ENCODE results near the gene PRRT1B. TPM values are rescaled to one million over a fixed set of nuclear protein-coding genes. Genes with fewer than 3 reads are reported as not detected.

Gene PRRT1B
- total and polyA plus RNA-seq, 2 donors (not counting 1 experiment from before 2014, with no cell fraction given) = not detected

DNA sequence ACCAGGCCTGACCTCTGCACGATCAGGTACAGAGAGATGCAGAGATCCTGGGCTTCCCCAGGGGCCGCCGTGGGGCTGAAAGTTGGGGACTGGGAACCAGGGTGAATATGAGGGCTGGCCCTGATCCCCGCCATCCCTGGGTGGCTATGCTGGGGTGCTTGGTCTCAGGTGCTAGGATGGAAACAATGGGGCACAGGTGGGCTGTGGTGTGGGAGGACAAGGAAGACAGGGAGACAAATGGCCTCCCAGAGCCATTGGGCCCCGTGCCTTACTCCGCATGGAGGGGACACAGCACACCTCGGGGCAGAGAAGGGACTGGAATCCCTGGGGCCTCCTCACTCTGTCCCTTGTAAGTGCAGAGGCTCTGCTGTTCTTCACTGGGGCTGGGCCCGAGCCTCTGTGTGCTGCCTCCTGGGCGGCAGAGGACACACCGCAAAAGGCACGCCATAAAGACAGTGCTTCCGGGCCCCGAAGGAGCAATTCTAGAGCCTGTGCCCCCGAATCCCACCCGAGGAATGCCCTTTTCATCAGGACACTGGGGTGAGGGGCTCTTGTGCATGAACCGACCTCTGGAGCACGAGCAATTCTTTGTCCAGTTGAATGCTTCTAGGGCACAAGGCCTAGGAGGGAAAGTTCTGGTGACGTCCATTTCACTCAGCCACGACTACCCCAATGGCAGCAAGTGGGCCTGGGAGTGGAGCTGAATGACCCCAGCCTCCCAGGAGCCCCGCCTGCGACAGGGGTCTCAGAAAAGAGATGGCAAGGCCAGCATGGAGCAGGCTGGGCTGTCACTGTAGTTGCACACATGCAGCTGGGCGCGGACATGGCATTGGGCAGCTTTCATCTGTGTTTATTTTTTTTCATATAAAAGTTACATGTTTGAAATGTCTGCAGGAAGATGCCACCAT, 30.9 kb downstream of the PRRT1B start:
- Histone ChIP-seq H3K4me2 (ENCODE audit: extremely low read depth, insufficient read depth, low read length) (no peak overlapping the region), H3K4me1 (ENCODE audit: control insufficient read depth, extremely low read depth, insufficient read depth, low read length) (no peaks in the 10 kb centered on the region), H3K36me3 (ENCODE audit: control insufficient read depth, insufficient read depth, low read length) (peaks cover 12% of the 10 kb centered on the region), H3K9me3 (ENCODE audit: control insufficient read depth, insufficient read depth, low read depth, low read length) (no peaks in the 10 kb centered on the region), H2AFZ (ENCODE audit: low read length) (no peak overlapping the region), H4K20me1 (ENCODE audit: control insufficient read depth, extremely low read depth, insufficient read depth, low read length) (no peaks in the 10 kb centered on the region), H3K9ac (ENCODE audit: insufficient read depth, low read length) (no peak overlapping the region), H3K27me3 (ENCODE audit: control insufficient read depth, insufficient read depth, low read length) (no peaks in the 10 kb centered on the region), H3K27ac (ENCODE audit: insufficient read depth, low read length) (no peak overlapping the region), H3K79me2 (ENCODE audit: control insufficient read depth, insufficient read depth, low read length) (no peaks in the 10 kb centered on the region), H3K4me3 (replicated peaks in 1 of 4; ENCODE audit: control extremely low read depth in 1 of 4, insufficient read depth in 1 of 4, low read depth in 3 of 4, low read length in 4 of 4) (no peak overlapping the region)
- TF ChIP-seq, protein P1, sequence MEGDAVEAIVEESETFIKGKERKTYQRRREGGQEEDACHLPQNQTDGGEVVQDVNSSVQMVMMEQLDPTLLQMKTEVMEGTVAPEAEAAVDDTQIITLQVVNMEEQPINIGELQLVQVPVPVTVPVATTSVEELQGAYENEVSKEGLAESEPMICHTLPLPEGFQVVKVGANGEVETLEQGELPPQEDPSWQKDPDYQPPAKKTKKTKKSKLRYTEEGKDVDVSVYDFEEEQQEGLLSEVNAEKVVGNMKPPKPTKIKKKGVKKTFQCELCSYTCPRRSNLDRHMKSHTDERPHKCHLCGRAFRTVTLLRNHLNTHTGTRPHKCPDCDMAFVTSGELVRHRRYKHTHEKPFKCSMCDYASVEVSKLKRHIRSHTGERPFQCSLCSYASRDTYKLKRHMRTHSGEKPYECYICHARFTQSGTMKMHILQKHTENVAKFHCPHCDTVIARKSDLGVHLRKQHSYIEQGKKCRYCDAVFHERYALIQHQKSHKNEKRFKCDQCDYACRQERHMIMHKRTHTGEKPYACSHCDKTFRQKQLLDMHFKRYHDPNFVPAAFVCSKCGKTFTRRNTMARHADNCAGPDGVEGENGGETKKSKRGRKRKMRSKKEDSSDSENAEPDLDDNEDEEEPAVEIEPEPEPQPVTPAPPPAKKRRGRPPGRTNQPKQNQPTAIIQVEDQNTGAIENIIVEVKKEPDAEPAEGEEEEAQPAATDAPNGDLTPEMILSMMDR (conservative IDR thresholded peaks at IDR 0.05 in 1 of 2, IDR thresholded peaks at IDR 0.05 in 1 of 2; ENCODE audit: low read depth in 1 of 2, low read length in 2 of 2) = no peak
- TF ChIP-seq EZH2 (IDR thresholded peaks at IDR 0.05; ENCODE audit: low read length, missing control alignments) = no peak
- no peak for DNase-seq (ENCODE audit: low read depth in 2 of 2)

DNA sequence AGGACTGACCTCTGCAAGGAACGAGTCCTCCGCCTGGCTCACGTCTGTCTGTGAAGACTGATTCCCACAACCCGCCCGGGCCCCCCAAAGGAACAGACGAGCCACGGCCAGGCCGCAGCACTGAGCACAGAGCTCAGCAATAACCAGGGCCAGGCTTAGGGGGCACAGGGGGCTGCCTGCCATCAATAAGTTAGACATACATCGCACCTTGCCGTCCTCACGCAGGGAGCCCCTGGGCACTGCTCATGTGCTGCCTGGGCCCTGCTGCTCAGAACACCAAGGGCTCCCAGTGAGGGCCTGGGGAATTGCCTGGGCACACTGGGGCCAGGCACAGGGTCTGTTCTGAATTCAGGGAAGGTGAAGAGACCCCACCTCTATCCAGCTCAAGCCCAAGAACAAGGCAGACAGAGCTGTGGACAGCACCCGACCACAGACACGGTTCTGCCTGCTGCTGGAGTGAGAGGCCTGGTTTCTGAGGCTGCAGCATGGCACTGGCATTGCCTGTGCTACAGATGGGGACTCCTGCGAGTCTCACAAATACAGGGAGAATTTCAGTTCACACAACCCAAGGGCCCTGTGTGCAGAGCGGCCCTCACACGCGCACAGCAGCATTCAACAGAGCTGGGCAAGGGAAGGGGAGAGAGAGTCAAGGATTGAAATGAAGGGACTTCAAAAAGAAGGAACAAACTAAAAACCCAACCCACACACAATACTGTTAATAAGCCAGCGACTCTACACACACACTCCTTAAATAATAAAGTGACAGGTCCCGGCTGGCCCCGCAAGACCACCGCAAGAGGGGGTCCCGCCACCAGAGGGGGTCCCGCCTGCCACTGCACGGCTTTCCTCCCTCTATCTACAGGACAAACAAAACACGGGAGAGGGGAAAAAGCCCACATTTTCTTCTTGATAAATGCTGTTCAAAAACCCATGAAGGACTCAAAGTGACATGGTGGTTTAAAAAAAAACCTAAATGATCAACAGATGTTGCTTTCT, 32.0 kb downstream of the PRRT1B start:
- no peak for DNase-seq (ENCODE audit: low read depth in 2 of 2)
- Histone ChIP-seq H3K4me3 (replicated peaks in 1 of 4; ENCODE audit: control extremely low read depth in 1 of 4, insufficient read depth in 1 of 4, low read depth in 3 of 4, low read length in 4 of 4) (no peak overlapping the region), H3K9ac (ENCODE audit: insufficient read depth, low read length) (no peak overlapping the region), H2AFZ (ENCODE audit: low read length) (no peak overlapping the region), H3K79me2 (ENCODE audit: control insufficient read depth, insufficient read depth, low read length) (no peaks in the 10 kb centered on the region), H3K36me3 (ENCODE audit: control insufficient read depth, insufficient read depth, low read length) (peaks cover 12% of the 10 kb centered on the region), H3K27me3 (ENCODE audit: control insufficient read depth, insufficient read depth, low read length) (no peaks in the 10 kb centered on the region), H3K4me2 (ENCODE audit: extremely low read depth, insufficient read depth, low read length) (no peak overlapping the region), H4K20me1 (ENCODE audit: control insufficient read depth, extremely low read depth, insufficient read depth, low read length) (no peaks in the 10 kb centered on the region), H3K9me3 (ENCODE audit: control insufficient read depth, insufficient read depth, low read depth, low read length) (no peaks in the 10 kb centered on the region), H3K27ac (ENCODE audit: insufficient read depth, low read length) (no peak overlapping the region), H3K4me1 (ENCODE audit: control insufficient read depth, extremely low read depth, insufficient read depth, low read length) (no peaks in the 10 kb centered on the region)
- no peak for TF ChIP-seq EZH2 (IDR thresholded peaks at IDR 0.05; ENCODE audit: low read length, missing control alignments)
- TF ChIP-seq, protein P1 (conservative IDR thresholded peaks at IDR 0.05 in 1 of 2, IDR thresholded peaks at IDR 0.05 in 1 of 2; ENCODE audit: low read depth in 1 of 2, low read length in 2 of 2) = no peak

DNA sequence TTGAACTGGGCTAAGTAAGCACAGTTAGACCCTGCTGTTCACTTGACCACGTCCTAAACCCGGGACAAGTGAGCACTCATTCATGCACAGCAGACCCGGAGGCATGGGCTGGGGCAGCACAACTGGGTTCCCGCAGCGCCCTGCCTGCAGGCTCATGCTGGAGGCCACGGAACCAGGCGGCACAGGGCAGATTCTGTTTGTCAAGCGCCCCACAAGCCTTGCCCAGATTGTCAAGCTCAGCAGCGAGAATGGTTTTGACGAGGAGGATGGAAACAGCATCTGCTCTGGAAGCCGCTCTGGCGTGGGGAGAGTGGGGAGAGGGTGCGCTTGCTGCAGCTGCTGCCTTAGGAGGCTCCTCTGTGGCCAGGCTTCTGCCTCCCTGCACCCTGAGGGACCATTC, 32.7 kb downstream of the PRRT1B start:
- no peak overlapping the region for H2AFZ ChIP-seq (ENCODE audit: low read length)
- H3K9me3 ChIP-seq (ENCODE audit: control insufficient read depth, insufficient read depth, low read depth, low read length) = no peaks in the 10 kb centered on the region
- H3K36me3 ChIP-seq (ENCODE audit: control insufficient read depth, insufficient read depth, low read length) = peaks cover 12% of the 10 kb centered on the region
- H3K4me2 ChIP-seq (ENCODE audit: extremely low read depth, insufficient read depth, low read length) = no peak overlapping the region
- no peaks in the 10 kb centered on the region for H4K20me1 ChIP-seq (ENCODE audit: control insufficient read depth, extremely low read depth, insufficient read depth, low read length)
- no peaks in the 10 kb centered on the region for H3K79me2 ChIP-seq (ENCODE audit: control insufficient read depth, insufficient read depth, low read length)
- no peak overlapping the region for H3K9ac ChIP-seq (ENCODE audit: insufficient read depth, low read length)
- H3K27ac ChIP-seq (ENCODE audit: insufficient read depth, low read length) = no peak overlapping the region
- no peaks in the 10 kb centered on the region for H3K4me1 ChIP-seq (ENCODE audit: control insufficient read depth, extremely low read depth, insufficient read depth, low read length)
- no peak overlapping the region for H3K4me3 ChIP-seq (replicated peaks in 1 of 4; ENCODE audit: control extremely low read depth in 1 of 4, insufficient read depth in 1 of 4, low read depth in 3 of 4, low read length in 4 of 4)
- no peaks in the 10 kb centered on the region for H3K27me3 ChIP-seq (ENCODE audit: control insufficient read depth, insufficient read depth, low read length)
- DNase-seq (ENCODE audit: low read depth in 2 of 2) = no peak
- TF ChIP-seq EZH2 (IDR thresholded peaks at IDR 0.05; ENCODE audit: low read length, missing control alignments) = no peak
- TF ChIP-seq, protein P1 (conservative IDR thresholded peaks at IDR 0.05 in 1 of 2, IDR thresholded peaks at IDR 0.05 in 1 of 2; ENCODE audit: low read depth in 1 of 2, low read length in 2 of 2) = no peak

Measured in fibroblast of lung (primary cell).